HepG2 (cell line): ENCODE measurements around the gene ADGRV1. TPM values are rescaled to one million over a fixed set of nuclear protein-coding genes. Genes with fewer than 3 reads are reported as not detected.

ENCODE experiments used
- ATAC-seq: fragments of 200-7000 bp; cut with Tn5 transposase; 3 replicates; pipeline ENCODE4 v1.9.1; 2020; ENCODE audit warnings: mild to moderate bottlenecking, moderate library complexity
- BruUV-seq: library from RNA; stranded (reverse); fragments of 400-500 nt; replicated peaks from 2 replicates; lab custom pipeline; 2021; lab: Mats Ljungman, UMichigan
- CTCF ChIA-PET: fragments of 300-600 bp; formaldehyde crosslinking; extraction: SDS; loops from one replicate; lab custom pipeline; 2021; ENCODE audit warnings: low total read pairs, inconsistent platforms, low intra/inter-chr PET ratio; lab: Yijun Ruan, JAX
- POLR2A ChIA-PET: fragments of 350-600 bp; sonication (Branson Sonifier 250); formaldehyde crosslinking; loops from one replicate; lab custom pipeline; 2020; ENCODE audit warnings: antibody characterized with exemption, inconsistent platforms; lab: Yijun Ruan, JAX
- DNase-seq: peaks from one replicate; pipeline ENCODE4 v3.0.0-alpha.2; 2015; ENCODE audit warnings: low spot score
- FAIRE-seq: peaks from 3 replicates; lab custom pipeline; 2011; peaks lifted over from hg19 to GRCh38; lab: Jason Lieb, UNC
- H2AFZ ChIP-seq: one replicate; pipeline ENCODE4 v1.6.1; 2011; ENCODE audit warnings: low read length, inconsistent platforms
- H3K27ac ChIP-seq: fragments of 300-600 bp; 3 replicates; pipeline ENCODE4 v1.8.0; 2011; ENCODE audit warnings: mixed run types, mild to moderate bottlenecking, mixed read lengths, low read length, inconsistent platforms; ENCODE audit not compliant: insufficient read depth; ENCODE audit errors: extremely low read length
- H3K27me3 ChIP-seq, 2 experiments: fragments of 200-600 bp in 1 of 2; 2 replicates in 1 of 2; 3 replicates in 1 of 2; pipeline versions ENCODE4 v1.6.0 to v1.8.0; 2011; ENCODE audit warnings: low read length in 2 of 2, mild to moderate bottlenecking in 2 of 2, moderate library complexity in 2 of 2, inconsistent platforms in 1 of 2; ENCODE audit not compliant: insufficient read depth in 2 of 2, control insufficient read depth in 1 of 2
- H3K36me3 ChIP-seq, 2 experiments: fragments of 200-600 bp in 1 of 2; replicated peaks in 1 of 2; 2 replicates in 1 of 2; 3 replicates in 1 of 2; pipeline versions ENCODE4 v1.5.1 to v1.8.0; 2011; ENCODE audit warnings: low read length in 2 of 2, inconsistent platforms in 1 of 2; ENCODE audit not compliant: insufficient read depth in 2 of 2, control insufficient read depth in 1 of 2
- H3K4me1 ChIP-seq: 2 replicates; pipeline ENCODE4 v1.5.1; 2012; ENCODE audit warnings: low read length, inconsistent platforms; ENCODE audit not compliant: insufficient read depth
- H3K4me2 ChIP-seq: 2 replicates; pipeline ENCODE4 v1.6.0; 2011; ENCODE audit warnings: low read depth, low read length, inconsistent platforms
- H3K4me3 ChIP-seq, 3 experiments: fragments of 200-600 bp in 1 of 3; sonication (generic), shearing (Covaris generic) in 1 of 3; replicated peaks in 1 of 3; 2 replicates each; pipeline ENCODE4 v1.5.1; 2011 to 2016; ENCODE audit warnings: low read length in 3 of 3, inconsistent platforms in 2 of 3, low read depth in 2 of 3, mild to moderate bottlenecking in 2 of 3, control low read depth in 1 of 3, mixed read lengths in 1 of 3; ENCODE audit not compliant: insufficient read depth in 1 of 3
- H3K79me2 ChIP-seq: one replicate; pipeline ENCODE4 v1.6.1; 2011; ENCODE audit warnings: low read length, inconsistent platforms; ENCODE audit not compliant: insufficient read depth
- H3K9ac ChIP-seq: 2 replicates; pipeline ENCODE4 v1.6.0; 2011; ENCODE audit warnings: mild to moderate bottlenecking, low read depth, low read length, inconsistent platforms; ENCODE audit not compliant: insufficient read depth
- H3K9me3 ChIP-seq: 2 replicates; pipeline ENCODE4 v1.5.1; 2012; ENCODE audit warnings: mild to moderate bottlenecking, low read length
- H4K20me1 ChIP-seq: 2 replicates; pipeline ENCODE4 v1.6.0; 2011; ENCODE audit warnings: inconsistent platforms, mild to moderate bottlenecking, low read length, moderate library complexity; ENCODE audit not compliant: insufficient read depth
- ATM ChIP-seq: fragments of 450-650 bp; IDR thresholded peaks from 2 replicates; pipeline ENCODE4 v1.7.1; 2017; ENCODE audit warnings: mild to moderate bottlenecking, borderline replicate concordance
- FOSL1 ChIP-seq: sonication (generic); formaldehyde crosslinking; IDR thresholded peaks from 2 replicates; pipeline ENCODE4 v1.9.0; 2021; ENCODE audit warnings: missing genetic modification reagents, borderline replicate concordance
- JARID2 ChIP-seq: sonication (generic); formaldehyde crosslinking; IDR thresholded peaks from 2 replicates; pipeline ENCODE4 v1.8.1; 2023; ENCODE audit warnings: missing genetic modification reagents, inconsistent platforms; ENCODE audit not compliant: insufficient replicate concordance
- NFIB ChIP-seq: sonication (generic); formaldehyde crosslinking; IDR thresholded peaks from 2 replicates; pipeline ENCODE4 v1.9.0; 2021; ENCODE audit warnings: missing genetic modification reagents, mild to moderate bottlenecking, borderline replicate concordance
- PHF5A ChIP-seq: IDR thresholded peaks from one replicate; pipeline ENCODE4 v1.6.1; 2018; ENCODE audit warnings: low read depth, missing genetic modification reagents; ENCODE audit not compliant: unreplicated experiment
- RAD21 ChIP-seq: fragments of 450-650 bp; formaldehyde crosslinking; IDR thresholded peaks from 2 replicates; pipeline ENCODE4 v1.5.0; 2020; ENCODE audit warnings: mild to moderate bottlenecking
- RXRA ChIP-seq: sonication (generic); formaldehyde crosslinking; IDR thresholded peaks from 2 replicates; pipeline ENCODE4 v1.5.1; 2020; ENCODE audit warnings: missing genetic modification reagents
- SALL2 ChIP-seq: sonication (generic); formaldehyde crosslinking; IDR thresholded peaks from 2 replicates; pipeline ENCODE4 v1.8.1; 2023; ENCODE audit warnings: mild to moderate bottlenecking, missing genetic modification reagents, inconsistent platforms
- TBX2 ChIP-seq: sonication (generic); formaldehyde crosslinking; IDR thresholded peaks from 2 replicates; pipeline ENCODE4 v1.5.0; 2020; ENCODE audit warnings: missing genetic modification reagents, mild to moderate bottlenecking, borderline replicate concordance
- ZIK1 ChIP-seq: sonication (generic); formaldehyde crosslinking; IDR thresholded peaks from 2 replicates; pipeline ENCODE4 v1.5.0; 2020; ENCODE audit warnings: mild to moderate bottlenecking, low read depth, missing genetic modification reagents, borderline replicate concordance
- ZNF235 ChIP-seq: sonication (generic); formaldehyde crosslinking; IDR thresholded peaks from 2 replicates; pipeline ENCODE4 v1.8.1; 2023; ENCODE audit warnings: mild to moderate bottlenecking, missing genetic modification reagents, borderline replicate concordance
- ZNF33B ChIP-seq: sonication (generic); formaldehyde crosslinking; IDR thresholded peaks from 2 replicates; pipeline ENCODE4 v1.5.1; 2020; ENCODE audit warnings: mild to moderate bottlenecking, missing genetic modification reagents
- ZNF629 ChIP-seq: sonication (generic); formaldehyde crosslinking; conservative IDR thresholded peaks from 2 replicates; pipeline ENCODE4 v1.5.0; 2020; ENCODE audit warnings: missing genetic modification reagents
- ZNF746 ChIP-seq: sonication (generic); formaldehyde crosslinking; IDR thresholded peaks from 2 replicates; pipeline ENCODE4 v1.8.0; 2022; ENCODE audit warnings: mild to moderate bottlenecking, missing genetic modification reagents
- ZNF766 ChIP-seq: sonication (generic); formaldehyde crosslinking; IDR thresholded peaks from 2 replicates; pipeline ENCODE4 v1.5.0; 2020; ENCODE audit warnings: missing genetic modification reagents, borderline replicate concordance
- WGBS: methylation state at CpG from one replicate; pipeline ENCODE4 v1.1.6; 2017; ENCODE audit warnings: low lambda C conversion rate; 5-methylcytosine and 5-hydroxymethylcytosine counted together
- in situ Hi-C: cut with HindIII; loops from 2 replicates; pipeline ENCODE4 v1.10.0; 2017; ENCODE audit warnings: low pct_unique_long_range_greater_than_20kb; ENCODE audit not compliant: extremely low pct_ligation_motif_present
- intact Hi-C: fragments of 100-400 bp; cut with micrococcal nuclease; formaldehyde crosslinking; loops from one replicate; pipeline ENCODE4 v1.10.0; 2022; ENCODE audit not compliant: unreplicated experiment
- polyA plus RNA-seq, 8 experiments: library from polyadenylated mRNA; depleted of rRNA in 3 of 8; stranded (reverse) in 7 of 8; unstranded in 1 of 8; fragments of >200 nt; fragmentation: Illumina TruSeq in 4 of 8; extraction: Trizol in 4 of 8; gene quantifications; 2 replicates each; pipeline versions ENCODE4 v1.2.1 to v1.2.3, GENCODE V29; 2011 to 2016; ENCODE audit warnings: low read depth in 4 of 8, missing spikeins in 1 of 8, mixed read lengths in 1 of 8; ENCODE audit not compliant: insufficient read depth in 1 of 8
- total RNA-seq, 5 experiments: library from RNA; depleted of rRNA; stranded (reverse); fragments of >200 nt; fragmentation: Illumina TruSeq; extraction: Trizol; gene quantifications; 2 replicates each; pipeline ENCODE4 v1.2.3, GENCODE V29; 2016; ENCODE audit warnings: low read depth in 1 of 5
- TF ChIP-seq, protein P1 (sequence below): sonication (generic); formaldehyde crosslinking; IDR thresholded peaks from 2 replicates; pipeline ENCODE4 v1.5.0; 2020; ENCODE audit warnings: missing genetic modification reagents

ADGRV1 gene
- total and polyA plus RNA-seq, 2 of the 13 experiments (the other 11 are each of a cell fraction or from before 2014, with no cell fraction given): 1.7 to 3.9 TPM

DNA sequence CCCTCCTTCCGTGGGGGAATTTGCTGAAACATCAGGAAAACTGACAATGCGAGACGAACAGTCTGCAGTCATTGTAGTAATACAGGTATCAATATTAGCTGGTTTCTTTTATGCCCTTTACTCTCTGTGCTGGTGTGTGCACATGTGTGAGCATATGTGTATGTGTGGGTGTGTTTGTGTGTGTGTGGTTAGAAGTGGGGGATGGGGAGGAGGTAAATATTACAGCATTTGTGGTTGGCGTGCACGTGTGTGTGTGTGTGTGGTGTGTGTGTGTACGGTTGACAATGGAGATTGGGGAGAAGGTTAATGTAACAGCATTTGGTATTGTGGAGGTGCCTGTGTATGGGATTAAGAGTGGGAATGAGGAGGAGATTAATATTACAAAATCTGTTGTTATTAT lies 219.4 kb downstream of the ADGRV1 start:
- TF ChIP-seq ZNF629 (CRISPR knock-in tag) (no peak), ZIK1 (CRISPR knock-in tag) (no peak), ATM (no peak), ZNF766 (CRISPR knock-in tag) (no peak), TBX2 (CRISPR knock-in tag) (no peak), JARID2 (CRISPR knock-in tag) (no peak)
- Histone ChIP-seq H3K36me3 (no peaks in the 10 kb centered on the region), H4K20me1 (no peaks in the 10 kb centered on the region), H3K4me2 (no peak overlapping the region), H3K9ac (no peak overlapping the region), H2AFZ (no peak overlapping the region), H3K79me2 (no peaks in the 10 kb centered on the region), H3K9me3 (no peaks in the 10 kb centered on the region), H3K27me3 (no peaks in the 10 kb centered on the region), H3K4me3 (no peak overlapping the region), H3K4me1 (no peaks in the 10 kb centered on the region), H3K27ac (no peak overlapping the region)
- POLR2A ChIA-PET: no interaction called here
- in situ Hi-C loops (no loop called here), intact Hi-C loops (no loop called here)
- no TSS peak for BruUV-seq
- CTCF ChIA-PET: no interaction called here
- DNase-seq: no peak
- ATAC-seq: no peak
- FAIRE-seq: no peak
- WGBS: 36% methylated on average over 6 of the region's 6 CpGs

DNA sequence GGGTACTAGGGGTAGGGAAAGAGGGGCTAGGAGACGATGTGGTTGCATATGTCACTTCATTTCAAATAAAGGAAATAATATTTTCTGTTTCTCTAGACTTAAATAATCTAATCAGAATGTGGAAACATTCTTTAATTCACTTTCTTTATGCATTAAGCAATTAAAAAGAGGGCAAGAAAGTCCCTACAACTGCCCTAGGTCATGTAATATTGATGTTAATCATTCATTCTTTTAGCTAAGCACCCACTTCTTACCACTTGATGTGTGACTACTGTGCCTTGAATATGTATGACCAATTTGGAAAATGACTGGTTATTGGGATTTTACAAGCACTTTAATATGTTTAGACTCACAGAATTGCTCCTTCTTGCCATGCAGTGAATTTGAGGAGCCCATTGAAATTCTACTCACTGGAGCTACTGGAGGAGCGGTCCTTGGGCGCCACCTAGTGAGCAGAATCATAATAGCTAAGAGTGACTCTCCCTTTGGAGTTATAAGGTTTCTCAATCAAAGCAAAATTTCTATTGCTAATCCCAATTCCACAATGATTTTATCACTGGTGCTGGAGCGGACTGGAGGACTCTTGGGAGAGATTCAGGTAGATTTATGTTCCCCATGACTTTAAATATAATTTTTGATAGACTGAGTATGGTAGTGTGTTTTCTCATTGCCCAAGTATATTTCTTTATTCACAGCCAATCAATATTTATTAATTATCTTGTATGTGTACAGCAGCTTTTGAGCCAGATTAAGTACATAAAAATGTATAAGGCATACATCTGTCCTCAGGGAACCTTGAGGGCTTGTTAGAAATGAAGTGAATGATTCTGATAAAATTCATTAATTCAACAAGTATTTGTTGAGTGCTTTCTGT lies 225.1 kb downstream of the ADGRV1 start:
- Histone ChIP-seq H2AFZ (no peak overlapping the region), H3K27ac (no peak overlapping the region), H3K4me1 (no peaks in the 10 kb centered on the region), H3K9me3 (no peaks in the 10 kb centered on the region), H3K4me3 (no peak overlapping the region), H3K79me2 (no peaks in the 10 kb centered on the region), H3K27me3 (no peaks in the 10 kb centered on the region), H3K4me2 (no peak overlapping the region), H3K9ac (no peak overlapping the region), H4K20me1 (no peaks in the 10 kb centered on the region), H3K36me3 (no peaks in the 10 kb centered on the region)
- intact Hi-C loops: loop anchor here (1.0 to 10.0 kb wide), 4 partner anchors 74 to 647 kb away; no protein-coding TSS in a partner anchor
- ChIA-PET POLR2A (no interaction called here), CTCF (interaction anchor here (1.5 to 2.5 kb wide), 2 partner anchors 74 to 344 kb away, joined by 10 to 17 read pairs; no protein-coding TSS in a partner anchor)
- ATAC-seq (peak; percentile 88), FAIRE-seq (peak; percentile 55), DNase-seq (peak; percentile 44)
- no TSS peak for BruUV-seq
- WGBS: 14% methylated on average over 4 of the region's 4 CpGs
- in situ Hi-C loops: loop anchor here (10.0 kb wide), 2 partner anchors 79 to 339 kb away; no protein-coding TSS in a partner anchor
- TF ChIP-seq ZNF33B (CRISPR knock-in tag): no peak
- TF ChIP-seq RXRA: no peak
- no peak for TF ChIP-seq FOSL1 (CRISPR knock-in tag)
- TF ChIP-seq, protein P1, sequence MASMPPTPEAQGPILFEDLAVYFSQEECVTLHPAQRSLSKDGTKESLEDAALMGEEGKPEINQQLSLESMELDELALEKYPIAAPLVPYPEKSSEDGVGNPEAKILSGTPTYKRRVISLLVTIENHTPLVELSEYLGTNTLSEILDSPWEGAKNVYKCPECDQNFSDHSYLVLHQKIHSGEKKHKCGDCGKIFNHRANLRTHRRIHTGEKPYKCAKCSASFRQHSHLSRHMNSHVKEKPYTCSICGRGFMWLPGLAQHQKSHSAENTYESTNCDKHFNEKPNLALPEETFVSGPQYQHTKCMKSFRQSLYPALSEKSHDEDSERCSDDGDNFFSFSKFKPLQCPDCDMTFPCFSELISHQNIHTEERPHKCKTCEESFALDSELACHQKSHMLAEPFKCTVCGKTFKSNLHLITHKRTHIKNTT (CRISPR knock-in tag): no peak
- TF ChIP-seq ZNF235 (CRISPR knock-in tag): no peak
- TF ChIP-seq PHF5A: no peak
- TF ChIP-seq ZNF746 (CRISPR knock-in tag): no peak
- 0 out of 2 replicates have a peak, but pooled peaks have one; percentile 23 for TF ChIP-seq RAD21 (CRISPR knock-in tag)
- no peak for TF ChIP-seq NFIB (CRISPR knock-in tag)
- TF ChIP-seq SALL2 (CRISPR knock-in tag): no peak
